Ramos (cell line): ENCODE measurements around the gene LINGO4.

Experiments
- in situ Hi-C: fragments of 300-500 bp; cut with MboI; formaldehyde crosslinking; loops from one replicate; pipeline ENCODE4 v1.14.3; 2022; ENCODE audit warnings: low sequenced_read_pairs; ENCODE audit not compliant: unreplicated experiment

The LINGO4 gene

DNA sequence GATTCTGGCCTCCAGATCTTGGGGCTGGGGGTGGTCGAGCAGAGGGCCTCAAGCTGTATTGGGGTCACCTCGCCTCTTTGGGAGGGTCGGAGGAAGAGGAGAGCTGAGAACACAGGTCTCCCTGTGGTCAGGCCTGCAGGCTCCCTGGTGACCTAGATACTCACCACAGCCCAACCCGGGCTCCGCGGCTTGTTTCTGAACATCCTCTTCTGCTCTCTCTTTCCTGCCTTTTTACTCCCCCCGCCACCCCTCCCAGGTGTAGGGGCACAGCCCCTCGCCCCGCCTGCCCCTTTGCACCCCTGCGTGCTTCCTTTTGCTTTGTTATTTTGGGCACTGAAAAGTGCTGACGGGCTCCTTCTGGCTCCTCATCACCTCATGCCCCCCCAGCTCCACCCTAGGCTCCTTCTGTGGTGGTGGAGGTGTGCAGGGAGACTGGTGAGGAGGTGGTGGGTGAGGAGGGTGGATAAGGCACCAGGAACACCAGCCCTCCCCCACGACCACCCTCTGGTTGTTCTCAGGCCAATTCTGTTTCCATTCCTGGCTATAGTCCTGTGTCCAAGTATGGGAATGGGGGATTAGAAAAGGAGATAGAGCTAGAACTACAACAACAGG lies 10.6 kb upstream of the LINGO4 start:
- in situ Hi-C loops, result no loop called here

GRCh38 chr1:151814971-151815545 lies 9.8 kb upstream of the LINGO4 start:
- in situ Hi-C loops, result no loop called here

DNA sequence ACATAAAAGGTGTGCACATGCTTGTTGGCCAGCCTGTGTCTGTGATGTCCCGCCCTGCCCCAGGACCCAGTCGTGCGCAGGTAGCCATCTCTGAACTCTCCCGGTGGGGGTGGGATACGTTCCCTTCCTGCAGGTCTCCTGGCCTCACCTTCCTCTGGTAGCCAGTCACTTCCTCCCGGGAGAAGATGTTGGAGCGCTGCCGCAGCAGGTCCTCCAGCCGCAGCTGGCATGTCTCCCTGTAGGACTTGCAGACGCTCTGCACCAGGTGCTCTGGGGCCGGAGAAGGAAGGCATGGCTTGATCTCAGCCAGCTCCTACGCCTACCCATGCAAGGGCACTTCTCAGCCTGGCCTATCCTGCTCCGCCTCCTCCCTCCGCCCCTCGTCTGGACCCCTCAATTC lies 9.2 kb upstream of the LINGO4 start:
- in situ Hi-C loops, result no loop called here

DNA sequence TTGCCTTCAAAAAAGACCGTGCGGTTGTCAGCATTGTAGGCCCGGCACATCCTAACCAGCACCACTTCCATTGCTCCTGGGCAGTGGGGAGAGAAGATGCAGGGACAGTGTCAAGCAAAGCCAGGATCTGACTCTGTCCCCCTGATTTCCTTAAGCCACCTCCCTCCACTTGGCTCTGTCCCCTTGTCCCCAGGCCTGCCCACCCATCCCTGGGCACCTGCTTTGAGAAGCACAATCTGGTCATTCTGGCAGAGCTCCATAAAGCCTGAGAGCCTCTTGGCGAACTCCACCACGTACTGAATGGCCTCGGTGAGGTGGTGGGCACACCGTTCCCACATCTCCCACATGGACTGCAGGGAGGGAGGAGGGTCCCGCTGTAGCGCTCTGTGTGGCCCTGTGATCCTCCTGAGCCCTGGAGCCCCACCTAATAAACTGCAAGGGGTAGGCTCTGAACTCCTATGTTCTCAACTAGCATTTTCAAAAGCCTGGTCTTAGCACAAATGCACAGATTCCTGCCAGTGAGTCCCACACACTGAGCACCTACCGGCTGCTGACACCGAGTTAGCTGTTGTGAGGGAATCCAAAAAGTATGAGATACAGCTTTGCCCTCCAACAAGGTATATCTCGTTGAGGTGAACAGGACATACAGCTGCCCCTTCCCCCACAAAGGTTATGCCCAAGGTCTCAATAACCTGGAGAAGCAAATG lies 8.2 kb upstream of the LINGO4 start:
- in situ Hi-C loops, result no loop called here

GRCh38 chr1:151811181-151811580 lies 6.0 kb upstream of the LINGO4 start:
- in situ Hi-C loops, result no loop called here

DNA sequence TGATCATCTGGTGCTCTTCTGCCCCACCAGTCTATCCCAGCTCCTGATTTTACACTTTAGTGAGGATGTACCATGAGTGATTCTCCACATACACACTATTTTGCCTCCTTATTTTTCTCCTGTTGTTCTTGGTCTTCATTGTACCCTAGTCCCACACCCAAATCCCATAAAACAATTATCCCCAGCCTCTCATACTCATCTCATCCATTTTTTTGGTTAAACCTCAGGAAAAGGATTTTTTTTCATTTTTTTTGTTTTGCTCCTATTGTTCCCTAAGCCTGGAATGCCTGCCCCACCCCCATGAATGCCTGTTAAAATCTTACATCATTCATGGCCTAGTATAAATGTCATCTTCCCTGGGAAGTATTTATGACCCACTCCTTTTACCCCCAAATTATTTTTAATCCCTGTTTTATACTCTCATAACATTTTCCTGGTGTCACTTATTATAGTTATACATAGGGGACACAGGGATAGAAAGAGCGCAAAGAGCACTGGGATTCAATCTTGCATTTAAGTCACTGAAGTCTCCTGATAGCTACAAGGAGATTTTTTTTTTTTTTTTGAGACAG lies 4.9 kb upstream of the LINGO4 start:
- in situ Hi-C loops, result no loop called here

GRCh38 chr1:151809290-151809984 lies 4.2 kb upstream of the LINGO4 start:
- in situ Hi-C loops, result no loop called here

DNA sequence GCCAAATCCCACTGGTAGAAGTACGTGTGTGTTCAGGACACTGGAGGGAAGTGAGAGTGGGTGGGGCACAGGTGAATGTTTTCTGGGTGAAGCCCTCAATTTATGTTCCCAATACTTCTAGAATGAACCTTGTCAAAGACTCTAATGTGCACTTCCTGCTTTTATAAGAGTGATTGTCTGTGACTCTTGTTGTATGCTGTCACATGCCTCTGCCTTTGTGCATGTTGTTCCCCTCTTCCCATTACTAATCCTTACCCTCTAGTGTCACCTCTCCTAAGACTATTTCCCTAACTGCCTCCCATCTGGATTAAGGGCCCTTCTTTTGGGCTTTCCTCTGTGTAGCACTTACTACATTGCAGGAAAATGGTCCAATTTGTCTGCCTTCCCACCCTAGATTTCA lies 2.5 kb upstream of the LINGO4 start:
- in situ Hi-C loops, result no loop called here

- in situ Hi-C loops, result no loop called here
Measured at GRCh38 chr1:151807131-151807530, 1.9 kb upstream of the LINGO4 start.

- in situ Hi-C loops, result no loop called here
Measured at GRCh38 chr1:151806170-151806569, 951 bp upstream of the LINGO4 start.

DNA sequence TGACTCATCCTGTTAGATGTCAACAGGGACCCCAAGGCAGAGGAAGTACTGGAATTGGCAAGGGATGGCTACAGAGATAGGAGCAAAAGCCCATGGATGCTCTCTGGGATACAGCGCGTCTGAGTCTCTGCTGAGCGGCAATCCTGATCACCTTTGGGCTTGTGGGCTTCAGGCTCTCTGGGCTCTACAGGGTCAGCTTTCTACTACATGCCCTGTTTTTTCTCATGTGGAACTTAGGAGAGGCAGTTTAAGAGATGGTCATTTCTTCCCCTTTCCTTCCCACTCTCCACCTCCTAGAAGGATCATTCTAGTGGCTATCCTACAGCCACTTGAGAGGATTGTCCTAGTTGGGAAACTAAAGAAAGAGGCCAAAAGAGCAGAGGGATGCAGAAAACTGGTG lies 1.3 kb downstream of the LINGO4 start:
- in situ Hi-C loops, result no loop called here

DNA sequence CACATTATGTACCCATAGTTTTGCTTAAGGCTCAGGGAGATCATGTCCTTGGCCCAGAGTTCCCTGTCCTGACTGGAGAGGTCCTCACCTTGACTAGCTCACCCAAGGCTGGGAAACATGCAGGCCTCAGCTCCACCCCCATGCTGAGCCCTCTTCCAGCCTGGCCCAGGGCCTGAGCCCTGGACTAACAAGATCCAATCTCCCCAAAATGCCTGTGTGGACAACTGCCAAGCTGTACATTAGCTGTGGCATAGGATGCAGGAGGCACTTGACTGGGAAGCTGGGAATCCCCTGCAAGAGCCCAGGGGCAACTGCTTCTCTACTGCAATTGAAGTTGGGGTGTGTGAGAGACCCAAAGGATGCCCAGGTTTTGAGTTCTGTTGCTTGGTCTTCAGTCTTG lies 2.1 kb downstream of the LINGO4 start:
- in situ Hi-C loops, result no loop called here

GRCh38 chr1:151802372-151802771 lies 2.8 kb downstream of the LINGO4 start:
- in situ Hi-C loops, result no loop called here

DNA sequence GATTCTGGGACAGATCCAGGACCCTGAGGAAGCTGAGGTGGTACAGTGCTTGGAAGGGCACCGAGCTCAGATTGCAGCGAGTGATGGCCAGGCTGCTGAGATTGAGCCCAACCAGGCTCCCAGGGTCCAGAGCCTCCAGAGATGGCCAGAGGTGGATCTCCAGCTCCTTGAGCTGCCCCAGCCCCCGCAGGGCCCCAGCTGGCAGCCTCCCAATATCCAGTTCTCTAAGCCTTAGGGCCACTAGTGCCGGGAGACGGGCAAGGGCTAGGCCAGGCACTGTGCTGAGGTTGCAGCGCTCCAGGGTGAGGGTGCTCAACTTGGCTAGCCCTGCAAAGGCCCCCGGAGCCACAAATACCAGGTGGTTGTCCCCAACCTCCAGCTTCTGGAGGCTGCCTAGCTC lies 3.4 kb downstream of the LINGO4 start:
- in situ Hi-C loops, result no loop called here

DNA sequence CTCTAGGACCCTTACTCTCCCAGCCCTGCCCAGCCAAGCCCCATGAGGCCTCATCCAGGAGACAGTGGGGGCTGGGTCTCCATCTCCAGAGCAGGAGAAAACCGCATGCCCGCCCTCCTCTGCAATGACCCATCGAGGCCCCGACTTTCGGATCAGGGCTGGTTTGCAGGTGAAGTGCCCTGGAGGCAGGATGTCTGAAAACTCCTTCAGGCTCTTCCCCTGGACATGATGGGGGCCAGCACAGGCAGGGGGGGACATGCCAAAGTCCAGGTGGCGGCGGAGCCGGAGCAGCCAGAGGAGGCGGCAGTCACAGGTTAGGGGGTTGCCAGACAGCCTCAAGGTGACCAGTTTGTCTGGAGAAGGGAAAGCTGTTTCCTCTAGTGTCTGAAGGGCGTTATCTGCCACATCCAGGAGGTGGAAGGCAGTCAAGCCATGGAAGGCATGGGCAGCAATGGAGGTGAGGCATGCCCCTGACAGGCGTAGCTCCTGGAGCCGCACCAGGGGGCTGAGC lies 3.9 kb downstream of the LINGO4 start:
- in situ Hi-C loops, result no loop called here

GRCh38 chr1:151800830-151801229 lies 4.4 kb downstream of the LINGO4 start:
- in situ Hi-C loops, result no loop called here

DNA sequence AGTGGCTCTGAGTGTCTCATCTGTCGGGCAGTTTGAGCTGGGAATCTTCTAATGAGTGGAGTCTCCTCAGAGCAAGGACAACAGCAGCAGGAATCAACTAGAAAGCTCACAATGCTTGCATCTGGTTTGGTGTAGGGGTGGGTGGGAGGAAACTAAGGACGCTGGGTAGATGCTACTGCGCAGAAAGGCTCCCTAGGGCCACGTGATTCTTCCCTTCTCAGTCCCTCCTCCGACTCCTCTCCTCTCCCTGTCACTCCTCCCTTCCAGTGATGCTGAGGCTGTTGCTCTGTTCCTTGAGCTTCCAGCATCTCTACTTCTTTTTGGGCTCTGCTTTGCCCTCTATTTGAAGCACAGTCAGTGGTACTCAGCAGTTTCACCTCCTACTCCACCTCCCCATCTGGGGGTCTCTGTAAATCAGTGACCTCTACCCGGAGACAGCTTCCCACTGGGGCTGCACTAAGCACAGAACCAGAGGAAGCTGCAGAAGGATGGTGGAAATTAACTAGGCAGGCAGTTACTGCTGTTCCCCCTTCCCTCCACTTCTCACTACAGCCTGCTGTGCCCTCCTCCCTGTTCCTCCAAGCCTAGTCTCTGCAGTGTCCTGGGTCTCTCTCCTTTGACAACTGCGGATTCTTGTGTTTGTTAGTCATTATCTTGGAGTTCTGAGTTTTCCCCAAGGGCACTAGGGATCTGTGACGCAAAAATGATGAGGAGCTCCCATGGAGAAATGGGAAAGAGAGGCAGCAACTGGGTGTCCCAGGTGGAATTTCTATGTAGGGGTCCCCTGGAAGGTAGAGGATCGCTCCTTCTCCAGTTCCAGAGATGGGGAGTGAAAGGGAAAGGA lies 5.8 kb downstream of the LINGO4 start:
- in situ Hi-C loops, result no loop called here

DNA sequence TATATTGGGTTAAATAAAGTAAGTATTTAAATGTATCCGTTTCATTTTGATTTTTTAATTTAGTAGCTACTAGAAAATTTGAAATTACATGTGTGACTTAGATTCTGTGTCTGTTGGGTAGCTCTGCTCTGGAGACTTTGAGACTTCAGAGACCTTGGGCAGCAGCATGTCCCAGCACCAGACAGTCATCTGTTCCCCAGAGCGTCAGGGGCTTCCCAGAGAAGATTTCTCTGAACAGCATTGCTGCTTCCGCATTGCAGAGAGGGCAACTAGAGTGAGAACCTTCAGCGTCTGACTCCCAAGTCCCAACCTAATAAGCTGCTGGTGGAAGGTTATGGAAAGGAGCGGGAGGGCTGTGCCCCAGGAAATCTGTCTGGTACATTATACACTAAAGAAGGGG lies 6.6 kb downstream of the LINGO4 start:
- in situ Hi-C loops, result no loop called here

DNA sequence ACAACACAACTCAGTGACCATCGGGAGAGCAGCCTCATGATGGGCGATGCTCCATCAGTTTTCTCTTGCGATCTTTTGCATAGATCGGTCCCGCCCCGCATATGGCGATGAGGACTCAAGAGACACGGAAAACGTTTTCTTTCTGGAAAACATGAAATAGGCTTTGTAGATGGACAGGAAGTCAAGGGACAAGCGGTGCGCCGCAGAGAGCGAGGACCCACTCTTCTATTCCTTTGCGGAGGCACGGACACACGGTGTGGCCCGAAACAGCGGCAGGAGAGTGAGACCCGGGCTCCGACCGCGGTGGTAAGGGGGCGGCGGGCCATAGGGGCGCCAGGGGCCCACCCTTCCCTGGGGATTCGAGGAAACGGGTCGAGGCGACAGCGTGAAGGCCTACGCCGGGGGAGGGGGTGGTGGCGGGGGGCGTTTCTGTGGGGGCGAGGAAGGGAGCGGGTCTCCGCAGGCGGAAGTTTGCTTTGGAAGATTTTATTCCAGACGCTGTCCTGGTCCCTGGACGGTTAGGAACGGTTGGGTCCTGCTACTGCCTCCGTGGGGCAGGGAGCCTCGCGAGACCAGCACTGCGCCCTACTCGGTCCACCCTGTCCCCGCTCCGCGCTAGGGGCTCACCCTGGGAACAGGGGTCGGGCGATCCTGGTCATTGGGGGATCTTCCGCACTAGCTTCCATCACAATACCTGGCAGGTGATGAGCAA lies 14.1 kb downstream of the LINGO4 start:
- in situ Hi-C loops, result no loop called here
